Gastroesophageal sphincter (tissue), 4 donors: ENCODE data around the gene LENG8. TPM values are rescaled to one million over a fixed set of nuclear protein-coding genes. Genes with fewer than 3 reads are reported as not detected.
"Not testable (repeated sequence)": the region's sequence is repeated elsewhere in the genome, so short reads cannot be mapped to it uniquely, and the experiment has no call there.

Experiments
- ATAC-seq: fragments of 150-250 bp; one replicate; pipeline ENCODE4 v1.9.1; 2016; ENCODE audit warnings: mild to moderate bottlenecking, moderate library complexity
- H3K27ac ChIP-seq, 4 donors: fragments of 200-600 bp; sonication (generic) in 3 of 4; 1 replicate in 3 of 4; 2 replicates in 1 of 4; pipeline ENCODE4 v1.5.1; 2016 to 2019
- H3K27me3 ChIP-seq: fragments of 200-600 bp; sonication (generic); one replicate; pipeline ENCODE4 v1.5.1; 2019
- H3K36me3 ChIP-seq, 2 donors: fragments of 200-600 bp; sonication (generic); one replicate each; pipeline ENCODE4 v1.5.1; 2019; ENCODE audit warnings: control low read depth in 1 of 2
- H3K4me1 ChIP-seq, 3 donors: fragments of 200-600 bp; sonication (generic); 1 replicate in 2 of 3; 2 replicates in 1 of 3; pipeline ENCODE4 v1.5.1; 2016 to 2019; ENCODE audit warnings: control low read depth in 2 of 3
- H3K4me3 ChIP-seq, 2 donors: fragments of 200-600 bp; sonication (generic); one replicate each; pipeline ENCODE4 v1.5.1; 2019; ENCODE audit warnings: mild to moderate bottlenecking in 1 of 2, moderate library complexity in 1 of 2
- H3K9me3 ChIP-seq, 3 donors: fragments of 200-600 bp; sonication (generic); one replicate each; pipeline ENCODE4 v1.5.1; 2017 to 2019; ENCODE audit warnings: control low read depth in 2 of 3
- EP300 ChIP-seq: sonication (generic); formaldehyde crosslinking; IDR thresholded peaks from one replicate; pipeline ENCODE4 v1.6.1; 2017; ENCODE audit warnings: antibody characterized with exemption, mild to moderate bottlenecking
- POLR2A ChIP-seq, 2 donors: fragments of 450-650 bp; IDR thresholded peaks; one replicate each; pipeline ENCODE4 v1.6.1; 2017; ENCODE audit warnings: antibody characterized with exemption in 2 of 2, mild to moderate bottlenecking in 2 of 2, moderate library complexity in 1 of 2
- POLR2AphosphoS5 ChIP-seq: sonication (generic); formaldehyde crosslinking; IDR thresholded peaks from one replicate; pipeline ENCODE4 v1.6.1; 2017; ENCODE audit warnings: antibody characterized with exemption
- WGBS, 2 donors: methylation state at CpG; one replicate each; pipeline ENCODE4 v1.1.5; 2018; ENCODE audit warnings: low coverage in 1 of 2; 5-methylcytosine and 5-hydroxymethylcytosine counted together
- total RNA-seq, 4 donors: library from RNA; depleted of rRNA; stranded (reverse); fragments of >200 nt; gene quantifications; one replicate each; pipeline ENCODE4 v1.1.0, GENCODE V29; 2016
- TF ChIP-seq, protein P1 (sequence below), 4 experiments: fragments of 200-600 bp in 2 of 4; fragments of 450-650 bp in 2 of 4; sonication (generic) in 1 of 4; IDR thresholded peaks; one replicate each; pipeline ENCODE4 v1.5.1; 2017 to 2019; ENCODE audit warnings: antibody characterized with exemption in 4 of 4, mild to moderate bottlenecking in 2 of 4, moderate library complexity in 2 of 4

The LENG8 gene
- total RNA-seq, 4 donors from 2014 or later, result 25.4 to 215 (median 80.9) TPM

DNA sequence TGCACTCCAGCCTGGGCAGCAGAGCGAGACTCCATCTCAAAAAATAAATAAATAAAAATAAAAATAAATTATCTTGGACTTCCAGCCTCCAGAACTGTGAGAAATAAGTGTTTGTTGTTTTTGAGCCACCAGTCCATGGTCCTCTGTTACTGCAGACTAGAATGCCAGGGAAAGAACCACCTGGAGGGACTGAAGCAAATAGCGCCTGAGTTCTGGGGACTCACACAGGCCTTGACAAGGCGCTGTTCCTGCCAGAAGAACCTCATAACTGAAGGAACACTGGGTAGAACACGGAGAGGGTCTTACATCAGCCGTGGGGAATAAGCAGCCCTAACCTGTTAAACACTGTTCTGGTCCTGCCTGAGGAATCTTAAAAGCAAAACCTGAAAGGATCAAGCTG lies 8.4 kb upstream of the LENG8 start:
- Histone ChIP-seq H3K27me3 (no peaks in the 10 kb centered on the region), H3K27ac (no peak overlapping the region), H3K36me3 (peaks cover 0 to 40% of the 10 kb centered on the region in 2 donors), H3K4me3 (no peak overlapping the region), H3K9me3 (no peaks in the 10 kb centered on the region), H3K4me1 (peaks cover 0 to 24% (median 6%) of the 10 kb centered on the region in 3 donors)
- no peak for ATAC-seq
- TF ChIP-seq POLR2AphosphoS5, result no peak
- TF ChIP-seq EP300, result no peak
- no peak for TF ChIP-seq POLR2A (IDR thresholded peaks at IDR 0.05)
- TF ChIP-seq, protein P1, sequence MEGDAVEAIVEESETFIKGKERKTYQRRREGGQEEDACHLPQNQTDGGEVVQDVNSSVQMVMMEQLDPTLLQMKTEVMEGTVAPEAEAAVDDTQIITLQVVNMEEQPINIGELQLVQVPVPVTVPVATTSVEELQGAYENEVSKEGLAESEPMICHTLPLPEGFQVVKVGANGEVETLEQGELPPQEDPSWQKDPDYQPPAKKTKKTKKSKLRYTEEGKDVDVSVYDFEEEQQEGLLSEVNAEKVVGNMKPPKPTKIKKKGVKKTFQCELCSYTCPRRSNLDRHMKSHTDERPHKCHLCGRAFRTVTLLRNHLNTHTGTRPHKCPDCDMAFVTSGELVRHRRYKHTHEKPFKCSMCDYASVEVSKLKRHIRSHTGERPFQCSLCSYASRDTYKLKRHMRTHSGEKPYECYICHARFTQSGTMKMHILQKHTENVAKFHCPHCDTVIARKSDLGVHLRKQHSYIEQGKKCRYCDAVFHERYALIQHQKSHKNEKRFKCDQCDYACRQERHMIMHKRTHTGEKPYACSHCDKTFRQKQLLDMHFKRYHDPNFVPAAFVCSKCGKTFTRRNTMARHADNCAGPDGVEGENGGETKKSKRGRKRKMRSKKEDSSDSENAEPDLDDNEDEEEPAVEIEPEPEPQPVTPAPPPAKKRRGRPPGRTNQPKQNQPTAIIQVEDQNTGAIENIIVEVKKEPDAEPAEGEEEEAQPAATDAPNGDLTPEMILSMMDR (IDR thresholded peaks at IDR 0.05), result no peak
- WGBS, 2 donors, result 85 to 86% methylated on average over 4 to 5 of the region's 5 CpGs

- 89 to 92% methylated on average over 5 to 7 of the region's 7 CpGs for WGBS, 2 donors
- no peak for TF ChIP-seq POLR2A (IDR thresholded peaks at IDR 0.05)
- no peak overlapping the region for H3K4me3 ChIP-seq
Observed at GRCh38 chr19:54444737-54445136, 4.3 kb upstream of the LENG8 start.

DNA sequence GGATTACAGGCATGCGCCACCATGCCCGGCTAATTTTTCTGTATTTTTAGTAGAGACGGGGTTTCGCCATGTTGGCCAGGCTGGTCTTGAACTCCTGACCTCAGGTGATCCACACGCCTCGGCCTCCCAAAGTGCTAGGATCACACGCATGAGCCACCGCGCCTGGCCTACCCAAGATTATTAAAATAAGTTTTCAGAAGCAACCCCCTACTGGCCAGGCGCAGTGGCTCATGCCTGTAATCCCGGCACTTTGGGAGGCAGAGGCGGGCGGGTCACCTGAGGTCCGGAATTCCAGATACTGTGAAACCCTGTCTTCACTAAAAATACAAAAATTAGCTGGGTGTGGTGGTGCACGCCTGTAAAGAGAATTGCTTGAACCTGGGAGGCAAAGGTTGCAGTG lies 2.6 kb upstream of the LENG8 start:
- not testable (repeated sequence) for H3K4me3 ChIP-seq, H3K27me3 ChIP-seq, ATAC-seq, H3K9me3 ChIP-seq, H3K27ac ChIP-seq
- 57% methylated on average over 1 of the region's 15 CpGs; no CpG with 5 or more reads in 1 of the 2 donors for WGBS, 2 donors
- Histone ChIP-seq H3K36me3 (peaks cover 0 to 48% of the 10 kb centered on the region in 2 donors), H3K4me1 (peaks cover 3 to 41% (median 22%) of the 10 kb centered on the region in 3 donors)

More at GRCh38 chr19:54444737-54445136, 4.3 kb upstream of the LENG8 start:
- ATAC-seq, result no peak
- no peaks in the 10 kb centered on the region for H3K27me3 ChIP-seq
- H3K4me1 ChIP-seq, result peaks cover 0 to 25% (median 8%) of the 10 kb centered on the region in 3 donors
- H3K27ac ChIP-seq, result no peak overlapping the region
- H3K9me3 ChIP-seq, result no peaks in the 10 kb centered on the region
- peaks cover 0 to 46% of the 10 kb centered on the region in 2 donors for H3K36me3 ChIP-seq

GRCh38 chr19:54448040-54448773 lies 792 bp upstream of the LENG8 start:
- TF ChIP-seq POLR2A (IDR thresholded peaks at IDR 0.05) (no peak), EP300 (no peak), POLR2AphosphoS5 (peak; percentile 38)
- TF ChIP-seq, protein P1 (IDR thresholded peaks at IDR 0.05), result no peak
- Histone ChIP-seq H3K9me3 (no peaks in the 10 kb centered on the region), H3K27ac (peak overlapping the region; percentile 81 to 97 (median 96)), H3K4me1 (peaks cover 3 to 60% (median 30%) of the 10 kb centered on the region in 3 donors), H3K36me3 (peaks cover 0 to 55% of the 10 kb centered on the region in 2 donors), H3K27me3 (no peaks in the 10 kb centered on the region), H3K4me3 (peak overlapping the region; percentile 73 to 83)
- ATAC-seq, result peak; percentile 22
- WGBS, 2 donors, result 0 to 1% methylated on average over 15 to 16 of the region's 34 CpGs

- H3K36me3 ChIP-seq, result peaks cover 0 to 56% of the 10 kb centered on the region in 2 donors
- H3K9me3 ChIP-seq, result no peaks in the 10 kb centered on the region
- peak overlapping the region; percentile 90 to 97 (median 96) for H3K27ac ChIP-seq
- H3K27me3 ChIP-seq, result no peaks in the 10 kb centered on the region
- H3K4me1 ChIP-seq, result peaks cover 3 to 72% (median 30%) of the 10 kb centered on the region in 3 donors
- TF ChIP-seq POLR2A (IDR thresholded peaks at IDR 0.05), result no peak
- TF ChIP-seq, protein P1 (IDR thresholded peaks at IDR 0.05), result no peak
- TF ChIP-seq EP300, result no peak
- no peak for TF ChIP-seq POLR2AphosphoS5
- 0% methylated on average over 11 to 20 of the region's 21 CpGs for WGBS, 2 donors
- no peak for ATAC-seq
- peak overlapping the region; percentile 73 to 83 for H3K4me3 ChIP-seq
Observed at GRCh38 chr19:54449701-54450069, 686 bp downstream of the LENG8 start.

DNA sequence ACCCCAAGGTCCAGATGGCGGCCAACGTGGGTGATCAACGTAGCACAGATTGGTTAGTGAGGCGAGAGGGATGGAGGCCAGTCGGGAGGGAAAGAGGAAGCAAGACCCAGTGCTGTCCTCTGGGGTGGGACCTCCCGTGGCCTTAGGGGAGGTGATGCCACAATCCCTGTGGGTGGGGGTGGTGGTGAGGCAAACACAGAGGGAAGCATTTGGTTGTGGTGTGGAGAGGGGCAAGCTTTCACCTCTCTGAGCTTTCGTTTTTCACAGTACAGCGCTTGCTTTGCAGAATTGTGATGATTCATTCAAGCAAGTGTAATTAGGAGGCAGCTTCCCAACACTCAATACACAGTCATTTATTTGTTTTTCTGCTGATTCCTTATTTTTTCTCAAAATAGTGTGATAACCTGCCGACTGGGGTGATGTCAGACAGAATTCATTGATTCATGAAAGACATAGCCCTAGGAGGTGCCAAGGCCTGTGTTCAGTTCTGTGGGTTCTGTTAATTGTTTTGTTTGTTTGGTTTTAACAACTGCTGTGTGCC lies 2.4 kb downstream of the LENG8 start:
- H3K4me1 ChIP-seq, result peaks cover 3 to 71% (median 30%) of the 10 kb centered on the region in 3 donors
- no peak overlapping the region for H3K4me3 ChIP-seq
- WGBS, 2 donors, result 47 to 66% methylated on average over 3 to 4 of the region's 9 CpGs
- no peaks in the 10 kb centered on the region for H3K27me3 ChIP-seq
- TF ChIP-seq EP300, result no peak
- TF ChIP-seq POLR2AphosphoS5, result no peak
- no peak for TF ChIP-seq POLR2A (IDR thresholded peaks at IDR 0.05)
- TF ChIP-seq, protein P1 (IDR thresholded peaks at IDR 0.05), result no peak
- no peaks in the 10 kb centered on the region for H3K9me3 ChIP-seq
- peak overlapping the region in 1 of 4 donors; percentile 28 for H3K27ac ChIP-seq
- H3K36me3 ChIP-seq, result peaks cover 0 to 56% of the 10 kb centered on the region in 2 donors
- ATAC-seq, result no peak
